MV-4-11 (cell line): ENCODE measurements around the gene TPCN1.

Source experiments
- DNase-seq: peaks from one replicate; lab custom pipeline; 2025; lab: John Stamatoyannopoulos, UW

The TPCN1 gene

DNA sequence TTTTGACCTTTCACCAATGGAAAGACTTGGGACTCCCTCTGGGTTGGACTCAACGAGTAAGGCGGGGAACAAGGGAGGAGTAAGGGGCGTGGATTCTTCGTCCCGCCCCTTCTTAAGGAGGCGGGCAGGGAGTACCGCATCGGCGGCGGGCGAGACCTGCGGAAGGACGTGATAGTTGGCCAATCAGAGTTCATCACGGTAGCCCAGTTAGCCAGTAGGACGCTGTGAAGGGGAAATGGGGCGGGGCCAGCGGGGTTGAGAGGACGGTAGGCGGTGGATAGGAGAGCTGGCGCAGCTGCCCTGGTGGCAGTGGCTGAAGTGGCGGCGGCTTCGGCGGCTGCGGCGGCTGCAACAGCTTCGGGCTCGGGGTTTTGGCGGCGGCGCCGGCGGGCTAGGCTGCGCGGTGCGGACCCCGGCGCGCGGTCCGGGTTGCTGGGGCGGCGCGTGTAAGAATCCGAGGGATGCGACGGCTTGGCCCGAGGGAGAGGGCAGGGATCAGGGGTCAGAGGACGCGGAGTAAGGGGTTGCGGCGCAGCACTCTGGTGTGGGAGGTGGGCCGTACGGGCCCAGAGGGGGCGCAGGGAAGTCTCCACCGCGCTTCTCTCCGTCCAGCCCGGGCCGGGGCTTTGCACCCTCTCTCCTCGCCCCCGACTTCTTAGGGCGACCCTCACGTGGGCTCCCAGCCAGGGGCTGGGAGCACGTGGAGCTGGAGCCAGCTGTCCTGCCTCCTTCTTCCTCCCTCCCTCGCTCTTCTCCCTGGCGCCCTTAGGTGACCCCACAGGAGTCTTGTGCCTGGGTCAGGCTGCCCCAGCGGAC lies at the start of gene TPCN1:
TPCN1 (plus strand) TSS at position 284 of the 816 bp plus-strand sequence. CDS start 5,389 bp downstream, outside the sequence.
- peak; percentile 100 for DNase-seq

DNA sequence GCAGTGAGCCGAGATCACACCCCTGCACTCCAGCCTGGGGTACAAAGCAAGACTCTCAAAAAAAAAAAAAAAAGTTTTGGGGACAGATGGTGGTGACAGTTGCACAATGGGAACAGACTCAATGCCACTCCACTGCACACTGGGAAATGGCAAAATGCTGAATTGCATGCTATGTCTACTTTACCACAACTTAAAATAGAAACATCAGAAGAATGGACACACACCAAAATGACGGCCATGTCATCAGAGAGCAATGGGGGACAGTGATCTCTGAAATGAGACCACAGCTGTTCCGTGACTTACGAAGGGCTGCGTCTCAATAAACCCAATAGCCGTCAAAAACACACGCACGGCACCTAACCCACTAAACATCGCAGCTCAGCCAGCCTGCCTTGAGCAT lies 49.7 kb upstream of the TPCN1 start:
- DNase-seq: peak; percentile 63

DNA sequence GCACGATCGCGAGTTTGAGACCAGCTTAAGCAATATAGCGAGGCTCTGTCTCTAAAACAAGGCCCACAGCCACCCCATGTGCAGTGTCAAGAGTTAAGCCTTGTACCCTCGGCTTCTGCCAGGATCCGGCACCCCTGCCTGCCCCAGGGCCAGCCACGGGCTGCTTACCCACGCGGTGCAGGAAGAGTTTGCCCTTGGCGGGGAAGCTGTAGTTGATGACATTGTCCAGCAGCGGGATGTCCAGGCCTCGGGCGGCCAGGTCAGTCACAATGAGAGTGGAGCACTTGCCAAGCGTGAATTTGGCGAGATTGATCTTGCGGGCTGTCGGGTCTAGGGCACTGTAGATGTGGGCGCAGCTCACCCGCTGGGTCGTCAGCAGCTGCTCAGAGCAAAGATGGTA lies 49.1 kb upstream of the TPCN1 start:
- DNase-seq: no peak

DNA sequence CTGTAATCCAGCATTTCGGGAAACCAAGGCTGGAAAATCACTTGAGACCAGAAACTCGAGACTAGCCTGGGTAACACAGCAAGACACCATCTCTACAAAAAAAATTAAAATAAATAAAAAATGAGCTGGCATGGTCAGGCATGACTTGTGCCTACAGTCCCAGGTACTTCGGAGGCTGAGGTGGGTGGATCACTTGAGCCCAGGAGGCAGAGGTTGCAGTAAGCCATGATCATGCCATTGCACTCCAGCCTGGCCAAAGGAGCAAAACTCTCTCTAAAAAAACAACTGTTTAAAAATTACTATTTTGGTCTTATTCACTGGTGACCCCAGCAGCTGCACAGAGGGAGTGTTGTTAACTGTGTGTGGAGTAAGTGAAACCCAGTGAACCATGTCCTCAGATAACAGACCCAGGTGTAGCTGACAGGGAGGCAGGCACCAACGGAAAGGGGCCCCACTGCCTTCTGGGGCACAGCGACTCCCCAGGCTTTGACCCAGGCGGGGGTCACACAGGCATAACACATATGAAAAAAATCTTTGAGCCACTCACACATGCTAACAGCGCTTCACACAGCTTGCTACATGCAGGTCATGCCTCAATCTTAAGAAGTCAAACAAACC lies 48.1 kb upstream of the TPCN1 start:
- DNase-seq: no peak

DNA sequence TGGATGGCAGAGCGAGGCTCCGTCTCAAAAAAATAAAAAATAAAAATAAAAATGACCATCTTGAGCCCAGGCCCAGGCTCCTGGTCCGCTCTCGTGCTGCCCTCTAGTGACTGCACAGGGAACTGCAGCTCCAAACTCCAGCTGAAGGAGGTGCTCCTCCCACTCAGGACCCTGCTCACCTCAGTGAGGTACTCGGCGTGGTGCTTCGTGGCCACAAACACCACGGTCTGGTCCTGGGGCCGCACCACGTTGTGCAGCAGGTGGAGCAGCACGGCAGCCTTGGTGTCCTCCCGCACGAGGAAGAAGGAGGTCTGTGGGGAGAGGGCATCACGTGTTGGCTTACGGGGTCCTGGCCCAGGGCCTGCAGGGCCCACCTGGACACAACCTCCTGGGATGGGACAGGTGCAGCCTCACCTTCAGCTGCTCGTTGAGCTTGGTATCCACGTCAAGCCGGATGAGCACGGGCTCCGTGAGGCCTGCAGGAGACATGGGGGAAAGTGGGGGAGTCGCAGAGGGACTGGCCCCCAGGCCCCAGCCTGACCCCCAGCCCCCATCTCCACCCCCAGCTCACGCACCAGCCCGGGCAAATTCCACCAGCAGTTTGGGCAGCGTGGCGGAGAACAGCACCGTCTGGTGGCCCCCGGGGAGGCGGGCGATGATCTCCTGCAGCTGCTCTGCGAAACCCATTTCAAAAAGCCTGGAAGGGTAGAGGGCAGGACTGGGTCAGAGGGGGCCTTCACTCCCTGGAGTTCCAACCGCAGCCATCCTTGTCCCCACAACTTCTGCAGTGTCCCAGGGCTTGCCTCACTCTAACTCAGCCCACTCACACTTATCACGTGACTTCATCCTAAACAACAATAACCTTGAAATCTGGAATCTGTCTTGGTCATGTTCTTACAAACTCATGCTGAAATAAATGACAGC lies 46.5 kb upstream of the TPCN1 start:
- DNase-seq: peak; percentile 18

DNA sequence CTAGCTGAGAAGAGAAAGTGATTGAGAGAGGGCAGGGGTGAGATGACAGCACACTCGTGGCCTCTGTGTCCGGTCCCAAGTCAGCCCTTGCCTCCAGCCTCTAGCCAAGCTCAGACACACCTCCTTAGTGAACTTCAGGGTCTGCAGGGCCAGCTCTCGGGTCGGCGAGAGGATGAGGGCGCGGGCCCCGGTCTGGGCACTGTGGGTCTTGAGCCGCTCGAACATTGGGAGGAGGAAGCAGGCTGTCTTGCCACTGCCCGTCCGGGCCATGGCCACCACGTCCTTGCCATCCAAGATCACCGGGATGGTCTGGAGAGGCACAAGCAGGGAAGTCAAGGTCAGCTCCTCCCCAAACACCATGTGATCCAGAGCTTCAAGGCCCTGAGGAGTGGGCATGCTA lies 42.2 kb upstream of the TPCN1 start:
- DNase-seq: no peak

DNA sequence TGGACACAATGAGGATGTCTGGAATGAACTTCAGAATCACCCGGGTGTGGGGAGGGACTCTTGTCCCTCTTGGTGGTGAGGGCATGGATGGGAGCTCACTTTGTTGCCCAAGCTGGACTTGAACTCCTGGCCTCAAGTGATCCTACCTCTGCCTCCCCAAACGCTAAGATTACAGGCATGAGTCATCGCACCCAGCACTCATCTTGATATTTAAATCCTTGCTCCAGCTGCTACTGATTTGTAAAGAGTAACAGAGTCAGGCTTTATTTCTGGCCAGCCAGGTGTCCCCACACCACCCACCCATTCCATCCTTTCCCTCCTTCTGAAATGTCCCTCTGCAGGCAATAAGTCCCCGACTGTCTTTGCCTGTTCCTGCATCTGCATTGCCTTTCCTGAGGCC lies 40.9 kb upstream of the TPCN1 start:
- no peak for DNase-seq

DNA sequence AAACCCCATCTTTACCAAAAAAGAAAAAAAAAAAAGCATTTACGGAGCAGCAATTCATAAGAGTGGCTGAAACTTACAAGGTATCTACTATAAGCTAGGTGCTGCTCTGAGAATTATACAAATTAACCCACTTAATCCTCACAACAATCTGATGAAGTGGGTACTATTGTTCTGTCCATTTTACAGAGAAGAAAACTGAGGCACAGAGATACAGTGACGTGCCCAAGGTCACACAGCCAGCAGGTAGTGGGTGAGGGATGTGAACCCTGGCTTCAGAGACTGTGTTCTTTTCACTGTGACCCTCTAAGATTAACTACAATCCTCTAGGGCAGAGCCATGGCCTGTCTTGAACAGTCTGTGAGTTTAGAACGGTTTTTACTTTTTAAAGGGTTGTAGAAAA lies 39.3 kb upstream of the TPCN1 start:
- DNase-seq: no peak

DNA sequence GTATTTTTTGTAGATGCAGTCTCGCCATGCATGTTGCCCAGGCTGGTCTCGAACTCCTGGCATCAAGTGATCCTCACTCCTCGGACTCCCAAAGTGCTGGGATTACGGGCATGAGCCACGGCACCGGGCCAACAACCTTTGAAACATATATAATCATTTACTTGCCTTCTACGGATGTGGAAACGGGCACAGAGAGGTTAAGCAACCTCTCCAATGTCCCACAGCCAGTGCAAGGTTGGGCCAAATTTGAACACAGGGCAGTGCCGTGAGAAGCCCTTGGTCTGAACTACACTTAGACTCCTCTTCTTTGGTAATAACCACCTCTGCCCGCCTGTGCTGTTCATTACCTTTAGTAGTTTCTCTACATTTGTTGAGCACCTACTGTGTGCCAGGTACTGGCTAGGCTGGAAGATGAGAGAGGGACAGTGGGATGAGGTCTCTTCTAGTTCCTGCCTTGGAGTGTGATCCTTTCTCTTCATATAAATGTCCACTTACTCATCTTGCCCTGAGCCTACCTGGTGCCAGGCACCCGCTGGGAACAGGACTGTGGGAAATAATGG lies 38.2 kb upstream of the TPCN1 start:
- no peak for DNase-seq

DNA sequence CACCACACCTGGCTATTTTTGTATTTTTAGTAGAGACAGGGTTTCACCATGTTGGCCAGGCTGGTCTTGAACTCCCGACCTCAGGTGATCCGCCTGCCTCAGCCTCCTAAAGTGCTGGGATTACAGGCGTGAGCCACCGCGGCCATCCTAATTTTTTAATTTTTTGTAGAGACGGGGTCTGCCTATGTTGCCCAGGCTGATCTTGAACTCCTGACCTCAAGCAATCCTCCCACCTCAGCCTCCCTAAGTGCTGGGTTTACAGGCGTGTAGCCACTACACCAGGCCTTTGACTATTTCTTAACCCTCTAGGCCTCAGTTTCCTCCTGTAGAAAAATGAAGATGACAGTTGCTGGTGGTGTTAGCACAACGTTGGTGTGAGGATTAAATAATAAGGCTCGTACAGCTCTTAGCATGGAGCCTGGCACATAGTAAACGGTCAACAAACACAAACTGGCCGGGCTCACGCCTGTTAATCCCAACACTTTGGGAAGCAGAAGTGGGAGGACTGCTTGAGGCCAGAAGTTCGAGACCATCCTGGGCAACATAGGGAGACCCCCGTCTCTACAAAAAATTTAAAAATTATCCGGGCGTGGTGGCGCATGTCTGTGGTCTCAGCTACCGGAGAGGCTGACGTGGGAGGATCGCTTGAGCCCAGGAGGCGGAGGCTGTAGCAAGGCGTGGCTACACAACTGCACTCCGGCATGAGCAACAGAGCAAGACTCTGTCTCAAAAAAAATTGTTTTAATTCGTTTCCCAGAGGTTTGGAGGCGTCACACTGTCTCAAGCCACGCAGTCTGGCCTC lies 37.0 kb upstream of the TPCN1 start:
- DNase-seq: no peak

DNA sequence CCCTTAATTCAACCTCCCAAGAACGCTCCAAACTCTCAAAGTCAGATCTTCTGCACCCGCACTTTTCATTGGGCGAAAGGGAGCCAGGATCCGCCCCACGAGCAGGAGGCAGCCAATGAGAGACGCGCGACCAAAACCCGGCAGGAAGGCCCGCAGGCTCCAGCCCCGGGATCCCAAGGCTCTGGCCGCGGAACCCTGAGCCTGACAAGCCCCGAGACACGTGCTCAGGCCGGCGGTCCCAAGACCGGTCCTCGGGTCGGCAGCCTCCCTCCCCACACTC lies 36.4 kb upstream of the TPCN1 start:
- peak; percentile 86 for DNase-seq

DNA sequence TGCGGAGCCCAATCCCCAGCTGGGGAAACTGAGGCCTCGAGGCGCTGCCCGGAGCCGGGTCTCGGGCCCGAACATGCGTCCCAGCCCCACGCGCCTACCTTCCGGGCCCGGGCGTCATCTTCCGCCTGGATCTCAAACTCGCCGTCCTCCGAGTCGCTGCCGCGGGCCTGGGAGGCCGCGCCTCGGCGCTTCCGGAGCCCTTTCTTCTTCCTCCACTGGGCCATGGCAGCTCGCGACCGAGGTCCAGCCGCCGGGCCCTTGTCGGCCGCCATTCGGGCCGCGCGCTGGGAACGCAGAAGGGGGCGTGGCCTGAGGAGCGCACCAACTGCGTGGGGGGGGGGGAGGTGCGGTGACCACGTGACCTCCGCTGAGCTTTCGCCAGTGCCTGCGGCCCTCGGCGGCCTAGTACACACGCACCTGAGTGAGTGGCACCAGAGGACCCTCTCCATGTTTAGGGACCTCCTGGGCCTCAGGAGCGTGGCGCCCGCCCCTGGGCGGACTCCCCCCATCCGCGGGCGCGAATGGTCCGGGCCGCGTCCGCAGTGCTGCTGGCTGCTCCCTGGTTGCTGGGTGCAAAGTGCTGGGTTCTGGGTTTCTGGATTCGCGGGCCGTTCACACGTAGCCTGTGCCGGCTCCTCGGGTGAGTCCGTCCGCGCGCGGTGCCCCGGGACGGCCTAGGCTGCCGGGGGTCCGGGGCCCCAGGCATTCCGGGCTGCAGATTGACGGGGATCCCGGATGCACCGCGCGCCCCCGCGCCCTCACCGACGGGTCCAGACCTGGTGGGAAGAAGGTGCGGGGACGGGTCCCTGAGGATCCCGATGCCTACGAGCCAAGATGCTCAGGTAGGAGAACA lies 35.9 kb upstream of the TPCN1 start, which contains the start of the genes DDX54 and RITA1:
DDX54 (minus strand) TSS at position 299 of the 853 bp plus-strand sequence; CDS start at position 272, 27 bp downstream.
RITA1 (plus strand) TSS at position 542 of the 853 bp plus-strand sequence. CDS start 1,026 bp downstream, outside the sequence.
- DNase-seq: peak; percentile 65

DNA sequence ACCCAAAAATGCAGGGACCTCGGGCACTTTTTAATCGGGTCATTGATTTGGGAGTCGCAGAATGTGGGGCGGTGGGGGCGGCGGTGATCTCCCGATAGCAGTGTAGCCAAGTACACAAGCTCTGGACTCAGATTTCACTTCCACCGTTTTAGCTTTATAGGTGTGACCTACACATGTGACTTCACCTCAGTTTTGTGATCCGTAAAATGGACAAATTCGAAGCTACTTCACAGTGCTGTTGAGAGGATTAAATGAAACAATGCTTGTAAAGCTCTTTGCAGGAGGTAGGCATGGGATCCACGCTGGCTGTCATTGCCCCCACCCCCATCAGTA lies 35.3 kb upstream of the TPCN1 start:
- peak; percentile 8 for DNase-seq

DNA sequence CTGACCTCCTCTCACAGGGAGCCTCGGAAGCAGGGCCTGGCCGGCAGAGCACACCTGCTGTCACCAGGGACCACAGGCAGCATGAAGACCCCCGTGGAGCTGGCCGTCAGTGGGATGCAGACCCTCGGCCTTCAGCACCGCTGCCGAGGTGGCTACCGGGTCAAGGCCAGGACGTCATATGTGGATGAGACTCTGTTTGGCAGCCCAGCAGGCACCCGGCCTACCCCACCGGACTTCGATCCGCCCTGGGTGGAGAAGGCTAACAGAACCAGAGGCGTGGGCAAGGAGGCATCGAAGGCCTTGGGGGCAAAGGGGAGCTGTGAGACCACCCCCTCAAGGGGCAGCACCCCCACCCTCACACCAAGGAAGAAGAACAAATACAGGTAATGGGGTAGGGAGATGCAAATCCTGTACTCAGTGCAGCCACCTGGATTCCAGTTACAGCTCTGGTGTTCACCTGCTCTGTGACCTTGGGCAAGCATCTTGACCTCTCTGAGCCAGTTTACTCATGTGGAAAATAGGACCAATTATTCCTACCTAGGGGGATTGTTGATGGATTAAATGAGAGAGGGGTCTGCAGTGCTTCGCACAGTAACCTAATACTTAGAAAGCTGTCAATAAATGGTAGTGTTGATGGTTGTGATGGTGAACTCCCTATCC lies 34.5 kb upstream of the TPCN1 start:
- DNase-seq: no peak

DNA sequence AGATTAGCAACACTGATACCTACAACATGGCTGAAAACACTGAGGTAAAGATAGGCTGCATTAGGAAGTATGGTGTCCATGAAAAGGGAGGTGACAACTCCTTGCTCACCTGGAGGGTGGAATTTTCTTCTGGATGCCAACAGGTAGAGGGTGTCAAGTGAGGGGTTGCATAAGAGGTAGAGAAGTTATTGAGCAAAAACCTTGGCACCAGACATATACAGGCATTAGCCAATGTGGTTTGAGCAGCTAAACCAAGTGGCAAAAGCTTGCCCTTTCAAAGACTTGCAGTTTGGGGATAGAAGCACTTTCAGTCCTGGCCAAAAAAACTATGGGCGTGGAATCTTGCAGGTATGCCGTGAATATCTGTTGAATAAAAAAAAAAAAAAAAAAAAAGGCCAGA lies 31.9 kb upstream of the TPCN1 start:
- DNase-seq: no peak

DNA sequence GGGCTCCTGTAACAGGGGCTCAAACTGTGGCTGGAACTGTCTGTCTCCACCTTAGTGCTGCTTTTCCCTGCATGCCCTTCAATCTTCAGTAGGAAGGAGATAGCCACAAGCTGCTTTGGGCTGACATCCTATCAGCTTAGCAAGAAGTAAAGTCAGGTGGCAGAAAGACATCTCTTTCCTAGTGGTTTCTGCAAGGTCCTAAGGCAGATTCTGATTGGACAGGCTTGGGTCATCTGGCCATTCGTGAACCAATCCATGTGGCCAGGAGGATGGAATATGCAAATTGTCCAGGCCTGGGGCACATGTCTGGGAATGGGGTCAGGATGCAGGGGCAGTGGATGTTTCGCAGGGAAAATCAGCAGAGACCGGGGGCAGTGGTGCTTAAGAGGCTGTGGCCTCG lies 30.5 kb upstream of the TPCN1 start:
- DNase-seq: peak; percentile 26

DNA sequence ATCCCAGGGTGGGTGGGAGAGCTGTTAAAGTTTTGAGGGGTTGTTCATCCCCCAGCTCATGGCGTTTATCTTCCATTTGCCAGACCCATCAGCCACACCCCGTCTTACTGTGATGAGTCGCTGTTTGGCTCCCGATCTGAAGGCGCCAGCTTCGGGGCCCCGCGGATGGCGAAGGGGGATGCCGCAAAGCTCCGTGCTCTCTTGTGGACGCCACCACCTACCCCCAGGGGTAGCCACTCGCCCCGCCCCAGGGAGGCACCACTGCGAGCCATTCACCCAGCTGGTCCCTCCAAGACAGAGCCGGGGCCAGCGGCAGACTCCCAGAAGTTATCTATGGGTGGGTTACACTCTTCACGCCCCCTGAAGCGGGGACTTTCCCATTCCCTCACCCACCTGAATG lies 30.0 kb upstream of the TPCN1 start:
- no peak for DNase-seq

DNA sequence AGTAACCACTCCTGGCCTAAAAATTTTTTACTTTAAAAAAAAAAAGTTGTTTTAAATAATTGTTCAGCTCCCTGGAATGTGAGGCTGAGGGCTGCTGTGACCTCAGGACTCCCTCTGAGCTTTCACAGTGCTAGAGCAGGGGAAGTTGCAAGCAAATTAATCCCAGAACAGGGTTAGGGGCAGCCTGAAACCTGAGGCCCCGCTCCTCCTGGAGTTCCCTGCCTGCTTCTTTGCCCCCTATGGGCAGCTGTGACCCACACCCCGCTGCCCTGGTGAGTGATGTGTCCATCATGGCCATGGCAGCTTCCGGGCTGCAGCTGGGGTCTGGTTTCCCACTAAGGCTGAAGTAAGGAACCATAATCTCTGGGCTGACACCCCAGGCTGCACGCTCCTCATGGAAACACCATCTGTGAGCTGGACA lies 26.3 kb upstream of the TPCN1 start:
- DNase-seq: no peak

DNA sequence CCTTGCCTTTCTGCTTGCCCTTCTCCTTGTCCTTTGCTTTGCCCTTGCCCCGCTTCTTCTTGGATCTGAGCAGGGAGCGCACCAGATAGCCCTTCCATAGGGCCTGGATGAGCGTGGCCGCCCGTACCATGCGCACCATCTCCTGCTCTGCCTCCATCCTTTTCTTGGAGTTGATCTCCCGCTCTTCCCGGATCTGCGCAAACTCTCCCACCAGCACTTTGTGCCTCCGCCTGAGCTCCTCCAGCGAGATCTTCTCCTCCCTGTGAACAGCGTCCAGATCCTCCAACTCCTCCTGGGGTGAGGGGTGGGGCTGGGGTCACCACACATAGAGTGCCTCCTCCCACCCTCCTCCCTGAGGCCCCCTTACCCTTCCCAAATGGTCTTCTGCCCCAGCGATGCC lies 25.7 kb upstream of the TPCN1 start:
- no peak for DNase-seq

DNA sequence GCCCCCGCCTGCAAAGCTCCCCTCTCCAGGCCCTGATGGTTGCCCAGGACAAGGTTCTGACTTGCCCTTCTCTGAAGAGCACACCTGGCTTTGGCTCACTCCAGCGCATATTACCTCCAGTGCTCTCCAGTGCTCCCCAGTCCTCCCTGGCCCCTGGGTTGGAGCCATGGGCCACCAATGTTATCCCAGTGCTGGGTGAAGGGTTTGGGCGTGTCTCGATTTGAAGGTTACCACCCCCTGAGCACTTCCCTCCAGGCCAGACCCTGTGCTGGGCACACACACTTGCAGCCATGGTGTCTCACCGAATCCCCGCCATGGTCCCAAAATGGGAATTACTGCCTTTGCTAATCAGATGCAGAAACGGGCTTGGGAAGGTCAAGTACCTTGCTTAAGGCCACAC lies 24.7 kb upstream of the TPCN1 start:
- no peak for DNase-seq
